Measurements from ENCODE around the gene MYO5C. TPM values are rescaled to one million over a fixed set of nuclear protein-coding genes. Genes with fewer than 3 reads are reported as not detected.

The MYO5C gene
- total and polyA plus RNA-seq, 2 of the 13 experiments (the other 11 are each of a cell fraction or from before 2014, with no cell fraction given) = 15.7 to 23.7 TPM

DNA sequence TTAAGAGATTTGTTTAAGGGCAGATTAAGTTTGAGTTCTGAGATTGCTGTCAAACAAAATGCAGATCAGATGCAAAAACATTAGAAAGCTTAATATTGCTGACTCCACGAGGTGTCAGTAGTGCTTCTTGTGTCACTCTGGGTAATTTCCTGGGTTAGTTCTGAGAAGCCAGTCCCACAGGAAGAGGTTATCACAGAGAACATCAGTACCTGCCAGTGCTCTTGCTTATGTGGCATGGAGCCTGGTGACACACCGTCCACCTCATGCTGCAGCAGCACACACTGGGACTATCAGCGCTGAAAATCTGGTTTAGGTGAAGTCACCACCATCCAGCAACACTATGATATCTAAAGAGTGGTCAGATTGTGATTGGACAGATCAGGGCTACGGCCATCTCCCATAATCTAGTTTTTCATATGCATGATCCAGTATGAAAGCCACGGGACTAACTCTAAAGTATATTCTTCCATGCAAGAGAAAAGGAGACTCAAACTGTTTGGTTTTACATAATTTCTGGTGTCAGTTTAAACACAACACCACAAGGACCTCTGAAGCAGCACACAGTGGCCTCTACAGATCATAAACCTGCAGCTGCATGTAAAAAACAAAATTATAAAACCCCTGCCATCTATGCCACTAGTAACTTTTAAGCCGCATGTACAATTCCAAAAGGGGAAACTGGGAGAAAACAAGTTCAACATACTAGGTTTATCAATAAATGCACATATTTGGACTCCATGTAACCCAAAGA lies 36.1 kb upstream of the MYO5C start:
- WGBS (ENCODE audit: low lambda C conversion rate) = 76% methylated on average over 5 of the region's 6 CpGs
- ATAC-seq (peak; percentile 73), DNase-seq (ENCODE audit: low spot score) (peak; percentile 30), FAIRE-seq (no peak)
- no peak overlapping the region for H3K4me3 ChIP-seq (replicated peaks in 1 of 3; ENCODE audit: insufficient read depth in 1 of 3, low read depth in 2 of 3, low read length in 3 of 3)
- no peak overlapping the region for H2AFZ ChIP-seq (ENCODE audit: low read length)
- BruUV-seq (replicated peaks) = no TSS peak
- ChIA-PET CTCF (ENCODE audit: low intra/inter-chr PET ratio, low total read pairs) (no interaction called here), POLR2A (no interaction called here)
- H3K9me3 ChIP-seq (ENCODE audit: low read length) = no peaks in the 10 kb centered on the region
- H4K20me1 ChIP-seq (ENCODE audit: insufficient read depth, low read length) = no peaks in the 10 kb centered on the region
- H3K36me3 ChIP-seq (replicated peaks in 1 of 2; ENCODE audit: control insufficient read depth in 1 of 2, insufficient read depth in 2 of 2, low read length in 2 of 2) = no peaks in the 10 kb centered on the region; a peak in 2 of 5 replicates
- H3K4me1 ChIP-seq (ENCODE audit: insufficient read depth, low read length) = peaks cover 19% of the 10 kb centered on the region
- intact Hi-C loops (cut with micrococcal nuclease; ENCODE audit: unreplicated experiment) = loop anchor here (1.0 to 2.0 kb wide), 2 partner anchors 75 to 404 kb away; no protein-coding TSS in a partner anchor
- no peak overlapping the region for H3K4me2 ChIP-seq (ENCODE audit: low read depth, low read length)
- in situ Hi-C loops (cut with HindIII; ENCODE audit: extremely low pct_ligation_motif_present, low pct_unique_long_range_greater_than_20kb) = loop anchor here (5.0 kb wide), 1 partner anchor 69 kb away; no protein-coding TSS in a partner anchor
- no peaks in the 10 kb centered on the region for H3K79me2 ChIP-seq (ENCODE audit: insufficient read depth, low read length)
- H3K27ac ChIP-seq (ENCODE audit: extremely low read length, insufficient read depth, low read length) = no peak overlapping the region
- no peaks in the 10 kb centered on the region for H3K27me3 ChIP-seq (ENCODE audit: control insufficient read depth in 1 of 2, insufficient read depth in 2 of 2, low read length in 2 of 2)
- no peak overlapping the region for H3K9ac ChIP-seq (ENCODE audit: insufficient read depth, low read depth, low read length)
- no peak for TF ChIP-seq ZNF7 (CRISPR knock-in tag; IDR thresholded peaks at IDR 0.05)
- no peak for TF ChIP-seq ZNF264 (CRISPR knock-in tag; IDR thresholded peaks at IDR 0.05)
- TF ChIP-seq MED8 (CRISPR knock-in tag; IDR thresholded peaks at IDR 0.05; ENCODE audit: insufficient replicate concordance) = no peak
- no peak for TF ChIP-seq ZNF713 (CRISPR knock-in tag; IDR thresholded peaks at IDR 0.05)
- no peak for TF ChIP-seq SKI (IDR thresholded peaks at IDR 0.05; ENCODE audit: partially characterized antibody)
- TF ChIP-seq POGZ (CRISPR knock-in tag; IDR thresholded peaks at IDR 0.05) = no peak
- TF ChIP-seq PHF8 (CRISPR knock-in tag; IDR thresholded peaks at IDR 0.05) = no peak
- TF ChIP-seq, protein P1, sequence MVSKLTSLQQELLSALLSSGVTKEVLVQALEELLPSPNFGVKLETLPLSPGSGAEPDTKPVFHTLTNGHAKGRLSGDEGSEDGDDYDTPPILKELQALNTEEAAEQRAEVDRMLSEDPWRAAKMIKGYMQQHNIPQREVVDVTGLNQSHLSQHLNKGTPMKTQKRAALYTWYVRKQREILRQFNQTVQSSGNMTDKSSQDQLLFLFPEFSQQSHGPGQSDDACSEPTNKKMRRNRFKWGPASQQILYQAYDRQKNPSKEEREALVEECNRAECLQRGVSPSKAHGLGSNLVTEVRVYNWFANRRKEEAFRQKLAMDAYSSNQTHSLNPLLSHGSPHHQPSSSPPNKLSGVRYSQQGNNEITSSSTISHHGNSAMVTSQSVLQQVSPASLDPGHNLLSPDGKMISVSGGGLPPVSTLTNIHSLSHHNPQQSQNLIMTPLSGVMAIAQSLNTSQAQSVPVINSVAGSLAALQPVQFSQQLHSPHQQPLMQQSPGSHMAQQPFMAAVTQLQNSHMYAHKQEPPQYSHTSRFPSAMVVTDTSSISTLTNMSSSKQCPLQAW (CRISPR knock-in tag; IDR thresholded peaks at IDR 0.05) = no peak
- TF ChIP-seq SETDB1 (CRISPR knock-in tag; IDR thresholded peaks at IDR 0.05; ENCODE audit: borderline replicate concordance) = no peak
- no peak for TF ChIP-seq ZNF274 (CRISPR knock-in tag; IDR thresholded peaks at IDR 0.05)
- peak; percentile 73 for TF ChIP-seq STAG1 (CRISPR knock-in tag; IDR thresholded peaks at IDR 0.05)
- TF ChIP-seq, protein P2, sequence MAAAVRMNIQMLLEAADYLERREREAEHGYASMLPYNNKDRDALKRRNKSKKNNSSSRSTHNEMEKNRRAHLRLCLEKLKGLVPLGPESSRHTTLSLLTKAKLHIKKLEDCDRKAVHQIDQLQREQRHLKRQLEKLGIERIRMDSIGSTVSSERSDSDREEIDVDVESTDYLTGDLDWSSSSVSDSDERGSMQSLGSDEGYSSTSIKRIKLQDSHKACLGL (CRISPR knock-in tag; IDR thresholded peaks at IDR 0.05) = no peak
- peak; percentile 42; the same call in 1 of the 2 replicates for TF ChIP-seq SMC3 (IDR thresholded peaks at IDR 0.05; ENCODE audit: low read length)
- TF ChIP-seq MAFK (conservative IDR thresholded peaks at IDR 0.05 in 1 of 2, IDR thresholded peaks at IDR 0.05 in 1 of 2; ENCODE audit: low read length in 2 of 2) = peak in 1 of 2 experiments; percentile 35; a peak in 1 of 4 replicates
- no peak for TF ChIP-seq BRD4 (CRISPR knock-in tag; IDR thresholded peaks at IDR 0.05)
- TF ChIP-seq RAD51 (IDR thresholded peaks at IDR 0.05; ENCODE audit: borderline replicate concordance) = no peak
- TF ChIP-seq TCF12 (IDR thresholded peaks at IDR 0.05) = no peak
- TF ChIP-seq TCF12 (CRISPR knock-in tag; IDR thresholded peaks at IDR 0.05) = no peak
- TF ChIP-seq ZFP36L1 (CRISPR knock-in tag; IDR thresholded peaks at IDR 0.05) = no peak
- no peak for TF ChIP-seq ZNF788 (CRISPR knock-in tag; IDR thresholded peaks at IDR 0.05; ENCODE audit: borderline replicate concordance)
- no peak for TF ChIP-seq ZFP1 (CRISPR knock-in tag; IDR thresholded peaks at IDR 0.05)
- TF ChIP-seq, protein P3, sequence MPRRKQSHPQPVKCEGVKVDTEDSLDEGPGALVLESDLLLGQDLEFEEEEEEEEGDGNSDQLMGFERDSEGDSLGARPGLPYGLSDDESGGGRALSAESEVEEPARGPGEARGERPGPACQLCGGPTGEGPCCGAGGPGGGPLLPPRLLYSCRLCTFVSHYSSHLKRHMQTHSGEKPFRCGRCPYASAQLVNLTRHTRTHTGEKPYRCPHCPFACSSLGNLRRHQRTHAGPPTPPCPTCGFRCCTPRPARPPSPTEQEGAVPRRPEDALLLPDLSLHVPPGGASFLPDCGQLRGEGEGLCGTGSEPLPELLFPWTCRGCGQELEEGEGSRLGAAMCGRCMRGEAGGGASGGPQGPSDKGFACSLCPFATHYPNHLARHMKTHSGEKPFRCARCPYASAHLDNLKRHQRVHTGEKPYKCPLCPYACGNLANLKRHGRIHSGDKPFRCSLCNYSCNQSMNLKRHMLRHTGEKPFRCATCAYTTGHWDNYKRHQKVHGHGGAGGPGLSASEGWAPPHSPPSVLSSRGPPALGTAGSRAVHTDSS (CRISPR knock-in tag; conservative IDR thresholded peaks at IDR 0.05) = no peak
